GM23338 (cell line): ENCODE results near the gene CCDC102A. TPM values are rescaled to one million over a fixed set of nuclear protein-coding genes. Genes with fewer than 3 reads are reported as not detected.

ENCODE experiments used
- EZH2phosphoT487 ChIP-seq: fragments of 200-600 bp; sonication (generic); IDR thresholded peaks from one replicate; pipeline ENCODE4 v1.8.1; 2018; ENCODE audit warnings: antibody characterized with exemption; ENCODE audit not compliant: unreplicated experiment
- NANOG ChIP-seq: IDR thresholded peaks from 2 replicates; pipeline ENCODE4 v1.6.1; 2016; ENCODE audit warnings: antibody characterized with exemption, borderline replicate concordance
- POLR2AphosphoS5 ChIP-seq: IDR thresholded peaks from 2 replicates; pipeline ENCODE4 v1.6.1; 2016; ENCODE audit warnings: antibody characterized with exemption, low read depth
- REST ChIP-seq: IDR thresholded peaks from one replicate; pipeline ENCODE4 v1.6.1; 2018; ENCODE audit warnings: antibody characterized with exemption; ENCODE audit not compliant: unreplicated experiment
- ZNF114 ChIP-seq: fragments of 250-450 bp; sonication (Bioruptor Pico); IDR thresholded peaks from 2 replicates; pipeline ENCODE4 v1.5.0; 2020; ENCODE audit warnings: mild to moderate bottlenecking, moderate library complexity
- ZNF331 ChIP-seq: fragments of 250-450 bp; sonication (Bioruptor Pico); IDR thresholded peaks from 2 replicates; pipeline ENCODE4 v1.5.0; 2020; ENCODE audit warnings: low read depth, mild to moderate bottlenecking, moderate library complexity
- ZNF462 ChIP-seq: fragments of 250-450 bp; sonication (Bioruptor Pico); IDR thresholded peaks from 2 replicates; pipeline ENCODE4 v1.5.0; 2020; ENCODE audit warnings: mild to moderate bottlenecking, moderate library complexity
- polyA plus RNA-seq: library from polyadenylated mRNA; unstranded; fragments of >200 nt; fragmentation: Nextera tagmentation; extraction: Ambion mirVana; gene quantifications from 2 replicates; pipeline ENCODE4 v1.2.1, GENCODE V29; 2016
- total RNA-seq: library from RNA; depleted of rRNA; stranded (reverse); fragments of >200 nt; shearing (Covaris generic); gene quantifications from 2 replicates; pipeline ENCODE4 v1.2.3, GENCODE V29; 2014

The CCDC102A gene
- total and polyA plus RNA-seq, 2 experiments from 2014 or later: 2.0 to 5.2 TPM

GRCh38 chr16:57540906-57541753 lies 4.8 kb upstream of the CCDC102A start (continued):
- no peak for TF ChIP-seq ZNF462 (CRISPR knock-in tag)
- no peak for TF ChIP-seq POLR2AphosphoS5
- no peak for TF ChIP-seq NANOG
- no peak for TF ChIP-seq ZNF114
- no peak for TF ChIP-seq REST
- TF ChIP-seq ZNF331 (CRISPR knock-in tag): no peak
- no peak for TF ChIP-seq EZH2phosphoT487
